HEK293 (cell line): ENCODE data around the gene NUMB.

Experiments used
- CTCF ChIA-PET: fragments of 350-600 bp; formaldehyde crosslinking; extraction: SDS; loops from one replicate; lab custom pipeline; 2021; ENCODE audit warnings: antibody characterized with exemption; lab: Yijun Ruan, JAX
- POLR2A ChIA-PET: fragments of 300-600 bp; formaldehyde crosslinking; extraction: SDS; loops from one replicate; lab custom pipeline; 2020; ENCODE audit warnings: antibody characterized with exemption, inconsistent platforms; lab: Yijun Ruan, JAX
- H3K27ac ChIP-seq: fragments of 200-500 bp; sonication (Bioruptor generic); 2 replicates; pipeline ENCODE4 v1.5.1; 2014; ENCODE audit warnings: low read depth, low read length, control low read depth, inconsistent platforms; ENCODE audit errors: extremely low read depth
- H3K36me3 ChIP-seq, 2 experiments: fragments of 200-500 bp in 1 of 2; sonication (Bioruptor generic) in 1 of 2; 1 replicate in 1 of 2; 2 replicates in 1 of 2; pipeline ENCODE4 v1.5.1; 2014 to 2017; ENCODE audit warnings: inconsistent platforms in 2 of 2, low read length in 2 of 2; ENCODE audit not compliant: control insufficient read depth in 2 of 2, insufficient read depth in 1 of 2
- H3K4me1 ChIP-seq: fragments of 200-500 bp; sonication (Bioruptor generic); 2 replicates; pipeline ENCODE4 v1.5.1; 2014; ENCODE audit warnings: mild to moderate bottlenecking, low read length, inconsistent platforms; ENCODE audit not compliant: control insufficient read depth, insufficient read depth
- H3K4me3 ChIP-seq: 2 replicates; pipeline ENCODE4 v1.5.1; 2011; ENCODE audit warnings: low read depth, mild to moderate bottlenecking, control low read depth, low read length, moderate library complexity
- H3K9me3 ChIP-seq: fragments of 200-500 bp; sonication (Bioruptor generic); 2 replicates; pipeline ENCODE4 v1.5.1; 2014; ENCODE audit warnings: low read depth, low read length, inconsistent platforms; ENCODE audit not compliant: control insufficient read depth, insufficient read depth
- IKZF3 ChIP-seq: fragments of 450-650 bp; IDR thresholded peaks from 2 replicates; pipeline ENCODE4 v1.5.0; 2018; ENCODE audit warnings: missing biosample characterization, mild to moderate bottlenecking, missing genetic modification characterization, moderate library complexity
- PRDM1 ChIP-seq: fragments of 450-650 bp; formaldehyde crosslinking; IDR thresholded peaks from 2 replicates; pipeline ENCODE4; 2016; ENCODE audit warnings: missing biosample characterization, missing genetic modification characterization
- PRDM2 ChIP-seq: fragments of 450-650 bp; formaldehyde crosslinking; IDR thresholded peaks from 2 replicates; pipeline ENCODE4 v1.5.1; 2016; ENCODE audit warnings: missing biosample characterization, missing genetic modification characterization, borderline replicate concordance
- SCRT2 ChIP-seq: fragments of 450-650 bp; formaldehyde crosslinking; IDR thresholded peaks from 2 replicates; pipeline ENCODE4 v1.5.1; 2016; ENCODE audit warnings: missing biosample characterization, missing genetic modification characterization
- YY1 ChIP-seq: fragments of 450-650 bp; formaldehyde crosslinking; IDR thresholded peaks from 2 replicates; pipeline ENCODE4 v1.5.1; 2018; ENCODE audit warnings: missing biosample characterization, missing genetic modification characterization
- ZBTB1 ChIP-seq: fragments of 450-650 bp; formaldehyde crosslinking; IDR thresholded peaks from 2 replicates; pipeline ENCODE4 v1.5.1; 2016; ENCODE audit warnings: missing biosample characterization, missing genetic modification characterization
- ZBTB8A ChIP-seq: fragments of 450-650 bp; formaldehyde crosslinking; IDR thresholded peaks from 2 replicates; pipeline ENCODE4 v1.5.1; 2016; ENCODE audit warnings: missing biosample characterization, missing genetic modification characterization
- ZIC2 ChIP-seq: fragments of 450-650 bp; formaldehyde crosslinking; IDR thresholded peaks from 2 replicates; pipeline ENCODE4 v1.5.1; 2016; ENCODE audit warnings: missing biosample characterization, missing genetic modification characterization
- ZNF202 ChIP-seq: fragments of 450-650 bp; formaldehyde crosslinking; IDR thresholded peaks from 2 replicates; pipeline ENCODE4 v1.5.1; 2016; ENCODE audit warnings: missing biosample characterization, missing genetic modification characterization, borderline replicate concordance
- ZNF211 ChIP-seq: fragments of 450-650 bp; formaldehyde crosslinking; IDR thresholded peaks from 2 replicates; pipeline ENCODE4 v1.5.1; 2016; ENCODE audit warnings: low read depth, missing biosample characterization, missing genetic modification characterization
- ZNF391 ChIP-seq: fragments of 450-650 bp; formaldehyde crosslinking; IDR thresholded peaks from 2 replicates; pipeline ENCODE4 v1.5.1; 2016; ENCODE audit warnings: low read depth, missing biosample characterization, missing genetic modification characterization, borderline replicate concordance
- ZNF423 ChIP-seq: fragments of 450-650 bp; formaldehyde crosslinking; IDR thresholded peaks from 2 replicates; pipeline ENCODE4 v1.5.1; 2016; ENCODE audit warnings: missing biosample characterization, missing genetic modification characterization
- ZNF513 ChIP-seq: fragments of 450-650 bp; IDR thresholded peaks from 2 replicates; pipeline ENCODE4 v1.5.1; 2018; ENCODE audit warnings: missing biosample characterization, missing genetic modification characterization
- ZNF521 ChIP-seq: fragments of 450-650 bp; formaldehyde crosslinking; IDR thresholded peaks from 2 replicates; pipeline ENCODE4 v1.5.1; 2017; ENCODE audit warnings: missing biosample characterization, mild to moderate bottlenecking, missing genetic modification characterization
- ZNF548 ChIP-seq: fragments of 450-650 bp; formaldehyde crosslinking; IDR thresholded peaks from 2 replicates; pipeline ENCODE4 v1.5.1; 2016; ENCODE audit warnings: missing biosample characterization, missing genetic modification characterization

NUMB gene

DNA sequence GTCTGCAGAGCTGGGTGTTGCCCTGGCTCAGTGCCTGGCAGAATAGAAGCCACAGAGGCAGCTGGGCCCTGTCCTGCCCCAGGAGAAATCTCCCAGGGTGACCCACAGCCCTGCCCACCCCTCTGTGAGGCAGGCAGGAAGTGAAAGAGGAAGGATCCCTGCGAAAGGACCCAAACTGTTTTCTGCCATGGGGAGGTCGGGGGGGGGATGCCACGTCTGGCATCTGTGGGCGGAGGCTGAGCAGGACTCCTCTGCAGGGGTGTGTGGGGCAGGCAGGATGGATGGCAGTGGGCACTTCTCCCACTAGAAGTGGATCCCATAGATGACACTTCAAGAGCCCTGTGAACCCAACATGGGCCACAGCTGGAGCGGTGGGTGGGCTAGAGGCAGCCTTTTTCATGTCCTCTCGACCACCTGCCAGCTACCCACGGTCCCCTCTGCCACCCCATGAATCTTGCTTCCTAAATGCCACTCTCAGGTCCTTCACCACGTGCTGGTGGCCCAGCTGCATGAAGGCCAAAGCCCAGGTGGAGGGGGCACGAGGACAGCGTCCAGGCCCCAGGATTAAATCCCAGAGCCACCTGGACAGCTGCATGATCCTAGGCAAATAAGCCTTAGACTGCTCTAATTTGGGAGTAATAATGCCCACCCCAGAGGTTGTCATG is 217.4 kb downstream of the NUMB start:
- Histone ChIP-seq H3K27ac (no peak overlapping the region), H3K36me3 (no peaks in the 10 kb centered on the region), H3K4me3 (no peak overlapping the region), H3K4me1 (peaks cover 7% of the 10 kb centered on the region), H3K9me3 (no peaks in the 10 kb centered on the region)
- TF ChIP-seq ZBTB1 (tag by site-specific recombination) (no peak), ZIC2 (peak; percentile 25; the same call in 1 of the 2 replicates)
- CTCF ChIA-PET = no interaction called here
- POLR2A ChIA-PET = no interaction called here

DNA sequence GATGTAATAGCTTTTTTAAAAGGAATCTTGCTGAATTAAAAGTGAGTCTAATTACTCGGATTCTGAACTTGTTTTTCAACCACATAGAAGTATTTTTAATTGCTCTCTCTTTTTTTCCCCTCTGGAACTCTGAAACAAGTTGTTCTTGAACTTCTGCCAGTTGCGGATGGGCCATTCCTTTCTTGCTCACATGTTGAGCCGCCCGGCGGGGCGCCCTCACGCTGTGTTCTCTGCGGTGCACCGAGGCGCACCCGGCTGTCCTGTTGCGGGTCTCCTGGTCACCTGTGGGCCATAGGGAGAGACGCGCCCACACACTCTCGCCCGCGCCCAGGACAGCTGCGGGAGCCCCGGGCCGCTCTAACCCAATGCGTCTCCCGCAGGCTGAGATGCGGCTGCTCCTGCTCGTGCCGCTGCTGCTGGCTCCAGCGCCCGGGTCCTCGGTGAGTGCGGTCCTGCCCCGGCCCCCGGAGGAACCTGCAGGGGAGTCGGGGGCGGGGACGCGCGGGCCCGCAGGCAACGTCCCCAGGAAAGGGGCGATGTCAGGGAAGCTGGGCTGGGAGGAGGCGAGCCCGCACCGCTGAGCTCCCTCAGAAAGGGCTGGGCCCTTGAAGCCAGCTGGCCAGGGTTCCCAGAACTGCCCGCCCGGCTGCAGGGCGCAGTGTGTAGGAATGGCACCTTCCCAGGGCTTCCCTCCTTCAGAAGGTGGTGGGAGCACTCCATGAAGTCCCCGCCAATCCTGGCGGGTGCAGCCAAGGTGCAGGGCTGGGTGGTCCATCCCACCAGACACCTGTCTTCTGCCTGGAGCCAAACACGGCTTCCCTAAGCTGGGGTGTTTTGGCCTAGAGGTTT is 218.7 kb downstream of the NUMB start:
- Histone ChIP-seq H3K4me1 (peaks cover 13% of the 10 kb centered on the region), H3K27ac (no peak overlapping the region), H3K4me3 (no peak overlapping the region), H3K9me3 (no peaks in the 10 kb centered on the region), H3K36me3 (no peaks in the 10 kb centered on the region)
- ChIA-PET CTCF (interaction anchor here (0.6 kb wide), 1 partner anchor 18 kb away, joined by 3 read pairs; no protein-coding TSS in a partner anchor), POLR2A (interaction anchor here (2.1 kb wide), 1 partner anchor 219 kb away, joined by 8 read pairs; the partner anchor contains the start of gene NUMB)
- TF ChIP-seq ZNF521 (tag by site-specific recombination) (no peak), PRDM2 (tag by site-specific recombination) (no peak), SCRT2 (tag by site-specific recombination) (peak; percentile 11; the same call in 1 of the 2 replicates), ZNF423 (tag by site-specific recombination) (peak; percentile 37; the same call in 1 of the 2 replicates), ZIC2 (peak; percentile 79)

DNA sequence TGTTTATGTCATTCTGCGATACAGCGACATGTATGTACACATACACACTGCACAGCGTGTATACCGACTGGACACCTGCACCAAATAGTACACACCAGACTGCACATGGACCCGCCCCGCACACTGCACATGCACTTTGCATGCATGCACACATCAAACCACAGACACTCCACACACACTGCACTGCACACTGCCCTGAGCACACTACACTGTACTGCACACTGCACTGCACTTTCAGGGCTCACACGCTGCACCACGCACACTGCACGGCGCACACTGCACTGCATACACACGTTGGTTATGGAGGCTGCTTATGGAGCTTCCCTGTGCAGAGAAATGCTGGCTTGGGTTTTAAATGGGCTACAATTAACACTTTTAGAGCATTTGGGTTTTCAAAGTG is 219.4 kb downstream of the NUMB start:
- Histone ChIP-seq H3K36me3 (no peaks in the 10 kb centered on the region), H3K27ac (0 out of 2 replicates have a peak overlapping the region, but pooled peaks have one; percentile 77), H3K9me3 (no peaks in the 10 kb centered on the region), H3K4me3 (no peak overlapping the region; the same call in 1 of the 2 replicates), H3K4me1 (peaks cover 13% of the 10 kb centered on the region)
- ChIA-PET CTCF (interaction anchor here (0.6 kb wide), 1 partner anchor 17 kb away, joined by 3 read pairs; no protein-coding TSS in a partner anchor), POLR2A (interaction anchor here (0.7 to 2.1 kb wide), 3 partner anchors 103 to 220 kb away, joined by 3 to 8 read pairs (median 4); partner anchors contain the start of genes NUMB, PSEN1 and RBM25)
- TF ChIP-seq PRDM1 (tag by site-specific recombination) (no peak), ZNF391 (no peak), ZBTB8A (tag by site-specific recombination) (no peak), ZNF211 (tag by site-specific recombination) (no peak), ZNF202 (tag by site-specific recombination) (no peak), ZNF548 (tag by site-specific recombination) (no peak), ZNF513 (tag by site-specific recombination) (no peak), IKZF3 (tag by site-specific recombination) (no peak), YY1 (no peak)
